HepG2 (cell line): ENCODE measurements around the gene PARP2. TPM values are rescaled to one million over a fixed set of nuclear protein-coding genes. Genes with fewer than 3 reads are reported as not detected.

ENCODE experiments used
- ARID2 ChIP-seq: sonication (generic); formaldehyde crosslinking; IDR thresholded peaks from 2 replicates; pipeline ENCODE4 v1.8.1; 2022; ENCODE audit warnings: mild to moderate bottlenecking, missing genetic modification reagents, borderline replicate concordance
- ESRRA ChIP-seq: sonication (generic); formaldehyde crosslinking; IDR thresholded peaks from 2 replicates; pipeline ENCODE4 v1.5.1; 2020; ENCODE audit warnings: mild to moderate bottlenecking, low read depth, missing genetic modification reagents
- FIP1L1 ChIP-seq: fragments of 200-400 bp; formaldehyde crosslinking; IDR thresholded peaks from 2 replicates; pipeline ENCODE4 v1.6.1; 2018; ENCODE audit warnings: low read depth, mild to moderate bottlenecking, low read length, moderate library complexity, borderline replicate concordance; ENCODE audit not compliant: insufficient read depth
- GTF2F1 ChIP-seq: fragments of 150-350 bp; IDR thresholded peaks from 2 replicates; pipeline ENCODE4 v1.6.1; 2014; ENCODE audit warnings: low read length
- ISL2 ChIP-seq: sonication (generic); formaldehyde crosslinking; IDR thresholded peaks from 2 replicates; pipeline ENCODE4 v1.5.0; 2020; ENCODE audit warnings: missing genetic modification reagents
- JUNB ChIP-seq: sonication (generic); formaldehyde crosslinking; IDR thresholded peaks from 2 replicates; pipeline ENCODE4 v1.8.0; 2022; ENCODE audit warnings: missing genetic modification reagents, mild to moderate bottlenecking, borderline replicate concordance
- MED1 ChIP-seq: sonication (generic); formaldehyde crosslinking; IDR thresholded peaks from 2 replicates; pipeline ENCODE4 v1.4.0; 2020; ENCODE audit warnings: missing genetic modification reagents
- NCOA5 ChIP-seq: sonication (generic); formaldehyde crosslinking; IDR thresholded peaks from 2 replicates; pipeline ENCODE4 v1.4.0; 2020; ENCODE audit warnings: missing genetic modification reagents
- POLR2AphosphoS2 ChIP-seq: IDR thresholded peaks from 2 replicates; pipeline ENCODE4 v1.6.1; 2011; ENCODE audit warnings: low read depth, low read length, improper control_type of control experiment
- RBM39 ChIP-seq: fragments of 200-400 bp; formaldehyde crosslinking; IDR thresholded peaks from one replicate; pipeline ENCODE4 v1.6.1; 2018; ENCODE audit warnings: antibody characterized with exemption, mild to moderate bottlenecking, low read depth, low read length; ENCODE audit not compliant: poor library complexity, severe bottlenecking
- SIX4 ChIP-seq: sonication (generic); formaldehyde crosslinking; IDR thresholded peaks from 2 replicates; pipeline ENCODE4 v1.4.0; 2020; ENCODE audit warnings: missing genetic modification reagents
- SMAD9 ChIP-seq: sonication (generic); formaldehyde crosslinking; IDR thresholded peaks from 2 replicates; pipeline ENCODE4 v1.5.1; 2020; ENCODE audit warnings: mild to moderate bottlenecking, missing genetic modification reagents
- SMC3 ChIP-seq: IDR thresholded peaks from 2 replicates; pipeline ENCODE4 v1.6.1; 2011; ENCODE audit warnings: low read length, improper control_type of control experiment
- TCF12 ChIP-seq, 2 experiments: fragments of 450-650 bp in 1 of 2; sonication (generic) in 1 of 2; formaldehyde crosslinking in 1 of 2; IDR thresholded peaks; 2 replicates each; pipeline versions ENCODE4 v1.6.1 to v1.8.0; 2017 to 2022; ENCODE audit warnings: antibody characterized with exemption in 1 of 2, mild to moderate bottlenecking in 1 of 2, missing genetic modification reagents in 1 of 2, moderate library complexity in 1 of 2
- ZFP90 ChIP-seq: sonication (generic); formaldehyde crosslinking; IDR thresholded peaks from 2 replicates; pipeline ENCODE4 v1.8.0; 2022; ENCODE audit warnings: missing genetic modification reagents, mild to moderate bottlenecking, inconsistent platforms, borderline replicate concordance
- ZNF317 ChIP-seq: sonication (generic); formaldehyde crosslinking; IDR thresholded peaks from 2 replicates; pipeline ENCODE4 v1.5.0; 2020; ENCODE audit warnings: mild to moderate bottlenecking, missing genetic modification reagents
- ZNF441 ChIP-seq: sonication (generic); formaldehyde crosslinking; IDR thresholded peaks from 2 replicates; pipeline ENCODE4 v1.7.0; 2021; ENCODE audit warnings: missing genetic modification reagents, borderline replicate concordance
- ZNF644 ChIP-seq: IDR thresholded peaks from 2 replicates; pipeline ENCODE4 v1.6.1; 2016; ENCODE audit warnings: low read depth
- ZNF792 ChIP-seq: IDR thresholded peaks from 2 replicates; pipeline ENCODE4 v1.6.1; 2016
- ZNF883 ChIP-seq: sonication (generic); formaldehyde crosslinking; IDR thresholded peaks from 2 replicates; pipeline ENCODE4 v1.5.1; 2020; ENCODE audit warnings: mild to moderate bottlenecking, missing genetic modification reagents; ENCODE audit errors: not compliant biosample characterization
- polyA plus RNA-seq, 8 experiments: library from polyadenylated mRNA; depleted of rRNA in 3 of 8; stranded (reverse) in 7 of 8; unstranded in 1 of 8; fragments of >200 nt; fragmentation: Illumina TruSeq in 4 of 8; extraction: Trizol in 4 of 8; gene quantifications; 2 replicates each; pipeline versions ENCODE4 v1.2.1 to v1.2.3, GENCODE V29; 2011 to 2016; ENCODE audit warnings: low read depth in 4 of 8, missing spikeins in 1 of 8, mixed read lengths in 1 of 8; ENCODE audit not compliant: insufficient read depth in 1 of 8
- total RNA-seq, 5 experiments: library from RNA; depleted of rRNA; stranded (reverse); fragments of >200 nt; fragmentation: Illumina TruSeq; extraction: Trizol; gene quantifications; 2 replicates each; pipeline ENCODE4 v1.2.3, GENCODE V29; 2016; ENCODE audit warnings: low read depth in 1 of 5
- TF ChIP-seq, protein P1 (sequence below): IDR thresholded peaks from 2 replicates; pipeline ENCODE4 v1.6.1; 2016; ENCODE audit warnings: mild to moderate bottlenecking
- TF ChIP-seq, protein P2 (sequence below): sonication (generic); formaldehyde crosslinking; IDR thresholded peaks from 2 replicates; pipeline ENCODE4 v1.8.0; 2022; ENCODE audit warnings: missing genetic modification reagents, mild to moderate bottlenecking, inconsistent platforms, borderline replicate concordance
- TF ChIP-seq, protein P3 (sequence below): sonication (generic); formaldehyde crosslinking; IDR thresholded peaks from 2 replicates; pipeline ENCODE4 v1.4.0; 2020; ENCODE audit warnings: missing genetic modification reagents, borderline replicate concordance
- TF ChIP-seq, protein P4 (sequence below): IDR thresholded peaks from 2 replicates; pipeline ENCODE4 v1.6.1; 2018; ENCODE audit warnings: missing genetic modification reagents, mild to moderate bottlenecking, missing compliant biosample characterization

Gene PARP2
- total and polyA plus RNA-seq, 2 of the 13 experiments (the other 11 are each of a cell fraction or from before 2014, with no cell fraction given): 37.3 to 38.4 TPM

DNA sequence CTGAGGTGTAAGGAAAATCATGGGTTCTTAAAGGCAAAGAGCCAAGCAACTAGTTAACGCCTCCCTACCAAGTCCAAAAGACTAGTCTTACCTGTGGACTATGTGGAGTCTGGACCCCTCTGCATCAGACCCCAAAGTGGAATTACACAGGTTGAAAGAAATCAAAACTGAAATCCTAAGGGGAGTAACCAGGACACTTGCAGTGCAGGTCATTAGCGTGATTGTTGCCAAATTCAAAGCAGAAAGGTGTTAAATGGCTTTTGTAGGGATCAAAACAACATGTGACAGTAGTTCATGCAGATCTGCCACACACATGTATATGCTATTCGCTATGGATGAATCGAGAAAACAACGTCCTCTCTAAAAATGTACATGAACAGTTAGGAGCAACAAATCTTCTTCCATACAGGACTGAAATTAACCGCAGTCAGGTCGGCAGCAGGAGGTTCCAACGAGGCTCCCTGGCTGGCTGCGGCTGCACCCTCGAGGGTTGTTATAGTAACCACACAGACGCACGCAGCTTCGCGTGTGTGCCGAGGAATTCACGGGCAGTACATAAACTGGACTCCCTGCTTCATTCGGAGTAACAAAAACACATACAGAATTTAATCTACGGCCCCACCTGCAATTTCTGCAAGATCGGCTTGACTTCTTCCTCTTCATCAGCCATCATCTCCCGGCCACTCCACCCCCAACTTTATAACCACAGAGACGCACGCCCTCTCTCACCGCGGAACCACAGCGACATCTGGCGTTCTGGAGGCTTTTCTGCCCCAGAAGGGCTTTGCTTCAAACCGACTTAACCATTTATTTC, 38.0 kb upstream of the PARP2 start, which contains the start of gene TTC5 (continued):
- TF ChIP-seq SMAD9 (CRISPR knock-in tag) (no peak), SMC3 (peak; percentile 33; the same call in 1 of the 2 replicates), ISL2 (CRISPR knock-in tag) (peak; percentile 50; the same call in 1 of the 2 replicates), POLR2AphosphoS2 (no peak), TCF12 (IDR thresholded peaks at IDR 0.05) (no peak), TCF12 (CRISPR knock-in tag; IDR thresholded peaks at IDR 0.05) (0 out of 2 replicates have a peak, but pooled peaks have one; percentile 45), FIP1L1 (no peak), GTF2F1 (no peak), ARID2 (no peak), ZNF441 (peak; percentile 47; the same call in 1 of the 2 replicates), ZNF792 (CRISPR knock-in tag) (peak; percentile 89), RBM39 (no peak), JUNB (CRISPR knock-in tag) (no peak), ESRRA (0 out of 2 replicates have a peak, but pooled peaks have one; percentile 23), NCOA5 (CRISPR knock-in tag) (no peak), ZNF644 (CRISPR knock-in tag) (peak; percentile 68; the same call in 1 of the 2 replicates), ZNF883 (CRISPR knock-in tag) (no peak), ZNF317 (CRISPR knock-in tag) (0 out of 2 replicates have a peak, but pooled peaks have one; percentile 28), MED1 (CRISPR knock-in tag) (peak; percentile 35), SIX4 (CRISPR knock-in tag) (no peak), ZFP90 (CRISPR knock-in tag) (no peak)
- TF ChIP-seq, protein P1, sequence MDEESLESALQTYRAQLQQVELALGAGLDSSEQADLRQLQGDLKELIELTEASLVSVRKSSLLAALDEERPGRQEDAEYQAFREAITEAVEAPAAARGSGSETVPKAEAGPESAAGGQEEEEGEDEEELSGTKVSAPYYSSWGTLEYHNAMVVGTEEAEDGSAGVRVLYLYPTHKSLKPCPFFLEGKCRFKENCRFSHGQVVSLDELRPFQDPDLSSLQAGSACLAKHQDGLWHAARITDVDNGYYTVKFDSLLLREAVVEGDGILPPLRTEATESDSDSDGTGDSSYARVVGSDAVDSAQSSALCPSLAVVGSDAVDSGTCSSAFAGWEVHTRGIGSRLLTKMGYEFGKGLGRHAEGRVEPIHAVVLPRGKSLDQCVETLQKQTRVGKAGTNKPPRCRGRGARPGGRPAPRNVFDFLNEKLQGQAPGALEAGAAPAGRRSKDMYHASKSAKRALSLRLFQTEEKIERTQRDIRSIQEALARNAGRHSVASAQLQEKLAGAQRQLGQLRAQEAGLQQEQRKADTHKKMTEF: peak; percentile 81; the same call in 1 of the 2 replicates
- TF ChIP-seq, protein P2, sequence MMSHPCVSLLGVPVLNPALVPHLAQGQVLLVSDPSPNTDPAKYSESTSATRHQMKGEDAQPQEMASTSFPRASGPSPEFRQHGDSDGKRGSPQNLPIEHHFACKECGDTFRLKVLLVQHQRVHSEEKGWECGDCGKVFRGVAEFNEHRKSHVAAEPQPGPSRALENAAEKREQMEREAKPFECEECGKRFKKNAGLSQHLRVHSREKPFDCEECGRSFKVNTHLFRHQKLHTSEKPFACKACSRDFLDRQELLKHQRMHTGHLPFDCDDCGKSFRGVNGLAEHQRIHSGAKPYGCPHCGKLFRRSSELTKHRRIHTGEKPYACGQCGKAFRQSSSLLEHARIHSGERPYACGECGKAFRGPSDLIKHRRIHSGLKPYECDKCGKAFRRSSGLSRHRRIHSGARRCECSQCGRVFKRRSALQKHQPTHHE (CRISPR knock-in tag): no peak
- TF ChIP-seq, protein P3, sequence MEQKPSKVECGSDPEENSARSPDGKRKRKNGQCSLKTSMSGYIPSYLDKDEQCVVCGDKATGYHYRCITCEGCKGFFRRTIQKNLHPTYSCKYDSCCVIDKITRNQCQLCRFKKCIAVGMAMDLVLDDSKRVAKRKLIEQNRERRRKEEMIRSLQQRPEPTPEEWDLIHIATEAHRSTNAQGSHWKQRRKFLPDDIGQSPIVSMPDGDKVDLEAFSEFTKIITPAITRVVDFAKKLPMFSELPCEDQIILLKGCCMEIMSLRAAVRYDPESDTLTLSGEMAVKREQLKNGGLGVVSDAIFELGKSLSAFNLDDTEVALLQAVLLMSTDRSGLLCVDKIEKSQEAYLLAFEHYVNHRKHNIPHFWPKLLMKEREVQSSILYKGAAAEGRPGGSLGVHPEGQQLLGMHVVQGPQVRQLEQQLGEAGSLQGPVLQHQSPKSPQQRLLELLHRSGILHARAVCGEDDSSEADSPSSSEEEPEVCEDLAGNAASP (CRISPR knock-in tag): no peak
- TF ChIP-seq, protein P4, sequence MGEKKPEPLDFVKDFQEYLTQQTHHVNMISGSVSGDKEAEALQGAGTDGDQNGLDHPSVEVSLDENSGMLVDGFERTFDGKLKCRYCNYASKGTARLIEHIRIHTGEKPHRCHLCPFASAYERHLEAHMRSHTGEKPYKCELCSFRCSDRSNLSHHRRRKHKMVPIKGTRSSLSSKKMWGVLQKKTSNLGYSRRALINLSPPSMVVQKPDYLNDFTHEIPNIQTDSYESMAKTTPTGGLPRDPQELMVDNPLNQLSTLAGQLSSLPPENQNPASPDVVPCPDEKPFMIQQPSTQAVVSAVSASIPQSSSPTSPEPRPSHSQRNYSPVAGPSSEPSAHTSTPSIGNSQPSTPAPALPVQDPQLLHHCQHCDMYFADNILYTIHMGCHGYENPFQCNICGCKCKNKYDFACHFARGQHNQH (CRISPR knock-in tag): peak; percentile 64; the same call in 1 of the 2 replicates
